ENCODE data around the gene EHMT1. TPM values are rescaled to one million over a fixed set of nuclear protein-coding genes. Genes with fewer than 3 reads are reported as not detected.

EHMT1 gene
- total and polyA plus RNA-seq, 8 donors: 29.9 to 51.1 (median 32.6) TPM

DNA sequence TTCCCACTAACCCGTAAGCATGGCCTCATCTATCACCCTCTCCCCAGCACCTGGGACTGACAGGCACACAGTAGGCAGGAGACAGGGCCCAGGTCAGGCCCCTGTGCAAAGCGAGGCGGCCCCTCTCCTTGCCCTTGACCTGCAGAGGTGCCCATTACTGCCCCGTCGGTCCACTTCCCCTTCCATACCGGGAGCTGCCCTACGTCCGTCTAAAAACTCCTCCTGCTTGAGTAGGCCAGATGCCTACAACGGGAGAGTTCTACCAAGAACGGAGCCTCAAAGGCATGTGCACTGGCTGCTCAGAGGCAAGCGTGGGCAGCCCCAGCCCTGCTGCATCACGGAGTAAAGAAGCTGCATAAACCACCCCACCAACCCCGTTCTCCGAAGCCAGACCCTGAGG is 35.5 kb upstream of the EHMT1 start:
- no peak for ATAC-seq
- peaks cover 0 to 16% (median 7%) of the 10 kb centered on the region in 3 donors for H3K36me3 ChIP-seq
- peaks cover 0 to 4% (median 0%) of the 10 kb centered on the region in 3 donors for H3K4me1 ChIP-seq
- H3K27ac ChIP-seq: no peak overlapping the region
- no peaks in the 10 kb centered on the region for H3K27me3 ChIP-seq
- DNase-seq: no peak
- no peak for FAIRE-seq
- no peaks in the 10 kb centered on the region for H3K9me3 ChIP-seq
- intact Hi-C loops (cut with DNase I): no loop called here
- TF ChIP-seq, protein P1, sequence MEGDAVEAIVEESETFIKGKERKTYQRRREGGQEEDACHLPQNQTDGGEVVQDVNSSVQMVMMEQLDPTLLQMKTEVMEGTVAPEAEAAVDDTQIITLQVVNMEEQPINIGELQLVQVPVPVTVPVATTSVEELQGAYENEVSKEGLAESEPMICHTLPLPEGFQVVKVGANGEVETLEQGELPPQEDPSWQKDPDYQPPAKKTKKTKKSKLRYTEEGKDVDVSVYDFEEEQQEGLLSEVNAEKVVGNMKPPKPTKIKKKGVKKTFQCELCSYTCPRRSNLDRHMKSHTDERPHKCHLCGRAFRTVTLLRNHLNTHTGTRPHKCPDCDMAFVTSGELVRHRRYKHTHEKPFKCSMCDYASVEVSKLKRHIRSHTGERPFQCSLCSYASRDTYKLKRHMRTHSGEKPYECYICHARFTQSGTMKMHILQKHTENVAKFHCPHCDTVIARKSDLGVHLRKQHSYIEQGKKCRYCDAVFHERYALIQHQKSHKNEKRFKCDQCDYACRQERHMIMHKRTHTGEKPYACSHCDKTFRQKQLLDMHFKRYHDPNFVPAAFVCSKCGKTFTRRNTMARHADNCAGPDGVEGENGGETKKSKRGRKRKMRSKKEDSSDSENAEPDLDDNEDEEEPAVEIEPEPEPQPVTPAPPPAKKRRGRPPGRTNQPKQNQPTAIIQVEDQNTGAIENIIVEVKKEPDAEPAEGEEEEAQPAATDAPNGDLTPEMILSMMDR (IDR thresholded peaks at IDR 0.05): no peak
- H3K4me3 ChIP-seq: no peak overlapping the region
- 85 to 89% methylated on average over 14 of the region's 14 CpGs for WGBS, 2 donors

DNA sequence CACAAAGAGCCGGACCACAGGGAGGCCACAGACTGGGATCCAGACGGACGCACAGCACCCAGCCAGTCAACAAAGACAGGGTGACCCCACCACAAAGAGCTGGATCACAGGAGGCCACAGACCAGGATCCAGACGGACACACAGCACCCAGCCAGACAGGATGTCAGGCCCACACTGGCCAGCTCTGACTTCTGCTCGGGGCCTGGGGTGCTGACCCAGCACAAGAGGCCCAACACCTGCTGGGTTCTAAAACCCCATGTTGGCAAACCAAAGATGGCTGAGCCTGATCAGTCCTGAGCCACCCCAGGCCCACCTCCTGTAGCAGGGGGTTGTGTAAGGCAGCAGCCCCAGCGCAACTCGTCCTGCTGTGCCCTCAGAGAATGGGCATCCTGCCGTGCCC is 34.8 kb upstream of the EHMT1 start:
- H3K9me3 ChIP-seq: no peaks in the 10 kb centered on the region
- 88 to 89% methylated on average over 8 of the region's 8 CpGs for WGBS, 2 donors
- no peak overlapping the region for H3K27ac ChIP-seq
- no peak overlapping the region for H3K4me3 ChIP-seq
- DNase-seq (peak in 1 of 6 donors; percentile 19), FAIRE-seq (no peak), ATAC-seq (no peak)
- intact Hi-C loops (cut with DNase I): no loop called here
- H3K4me1 ChIP-seq: peaks cover 0 to 4% (median 0%) of the 10 kb centered on the region in 3 donors
- peaks cover 0 to 16% (median 7%) of the 10 kb centered on the region in 3 donors for H3K36me3 ChIP-seq
- TF ChIP-seq, protein P1 (IDR thresholded peaks at IDR 0.05): no peak
- no peaks in the 10 kb centered on the region for H3K27me3 ChIP-seq

DNA sequence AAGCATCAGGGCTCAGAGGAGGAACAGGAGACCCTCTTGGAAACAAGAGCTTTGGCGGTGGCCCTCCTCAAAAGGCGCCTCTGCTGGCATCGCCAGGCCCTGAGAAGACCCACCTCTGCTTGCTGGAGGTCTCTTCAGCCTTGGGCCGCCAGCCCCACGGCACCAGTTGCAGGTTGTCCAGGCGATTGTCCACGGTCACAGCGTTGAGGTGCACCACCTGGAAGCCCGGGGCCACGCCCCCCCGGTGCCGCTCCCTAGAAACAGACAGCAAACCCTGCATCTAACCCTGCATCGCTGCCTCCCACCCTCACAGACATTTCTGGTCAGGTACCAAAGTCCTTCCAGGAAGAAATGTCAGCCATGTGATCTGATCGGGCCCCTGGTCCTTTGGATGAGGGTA is 32.0 kb upstream of the EHMT1 start:
- ATAC-seq (no peak), FAIRE-seq (no peak), DNase-seq (peak in 1 of 6 donors; percentile 34)
- intact Hi-C loops (cut with DNase I): no loop called here
- H3K36me3 ChIP-seq: peaks cover 0 to 16% (median 7%) of the 10 kb centered on the region in 3 donors
- H3K4me3 ChIP-seq: no peak overlapping the region
- H3K4me1 ChIP-seq: peaks cover 0 to 13% (median 6%) of the 10 kb centered on the region in 3 donors
- TF ChIP-seq, protein P1 (IDR thresholded peaks at IDR 0.05): no peak
- no peaks in the 10 kb centered on the region for H3K27me3 ChIP-seq
- WGBS, 2 donors: 90 to 91% methylated on average over 14 of the region's 14 CpGs
- H3K9me3 ChIP-seq: no peaks in the 10 kb centered on the region
- H3K27ac ChIP-seq: no peak overlapping the region

DNA sequence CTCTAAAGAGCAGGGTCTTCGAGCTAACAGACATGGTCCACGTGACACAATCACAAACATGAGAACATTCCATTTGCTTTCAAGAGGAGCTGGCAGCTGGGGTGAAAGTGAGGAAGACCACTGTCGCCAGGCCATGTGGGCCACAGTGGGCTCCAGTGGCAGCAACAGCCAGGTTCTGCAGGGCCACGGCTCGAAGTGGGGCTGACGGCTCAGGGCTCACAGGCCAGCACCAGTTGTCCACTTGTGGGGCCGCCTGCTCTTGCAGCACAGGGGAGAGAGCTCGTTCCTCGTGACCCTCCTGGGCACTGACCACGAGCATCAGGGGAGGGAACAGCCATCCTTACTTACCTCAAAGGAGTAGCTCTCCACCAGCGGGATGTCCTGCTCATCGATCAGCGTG is 30.5 kb upstream of the EHMT1 start:
- intact Hi-C loops (cut with DNase I): no loop called here
- Histone ChIP-seq H3K9me3 (no peaks in the 10 kb centered on the region), H3K27me3 (no peaks in the 10 kb centered on the region), H3K4me3 (no peak overlapping the region), H3K36me3 (peaks cover 0 to 11% (median 7%) of the 10 kb centered on the region in 3 donors), H3K27ac (no peak overlapping the region), H3K4me1 (peaks cover 4 to 24% (median 6%) of the 10 kb centered on the region in 3 donors)
- TF ChIP-seq, protein P1 (IDR thresholded peaks at IDR 0.05): no peak
- no peak for ATAC-seq
- WGBS, 2 donors: 86 to 88% methylated on average over 13 of the region's 13 CpGs
- DNase-seq: peak in 1 of 6 donors; percentile 24
- FAIRE-seq: no peak

DNA sequence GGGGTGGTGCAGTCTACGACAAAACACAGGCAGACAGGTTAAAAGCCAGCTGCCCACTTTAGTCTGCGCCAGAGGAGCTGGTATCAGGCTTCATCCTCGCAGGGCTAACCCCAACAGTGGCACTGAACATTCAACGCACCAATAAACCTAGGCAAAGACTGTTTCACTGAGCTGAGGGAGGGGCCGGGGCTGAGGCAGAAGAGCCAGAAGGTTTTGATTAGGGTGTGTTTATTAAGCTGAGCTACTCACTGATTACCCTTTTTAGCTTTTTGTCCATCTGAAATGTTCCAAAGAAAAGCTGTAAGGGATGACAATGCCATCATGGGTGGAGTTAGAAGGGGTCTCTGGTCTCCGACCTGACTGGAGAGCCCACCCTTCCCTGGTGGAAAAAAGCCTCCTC is 29.9 kb upstream of the EHMT1 start:
- TF ChIP-seq, protein P1 (IDR thresholded peaks at IDR 0.05): no peak
- Histone ChIP-seq H3K36me3 (peaks cover 0 to 11% (median 7%) of the 10 kb centered on the region in 3 donors), H3K9me3 (no peaks in the 10 kb centered on the region), H3K4me3 (peak overlapping the region in 1 of 4 donors; percentile 86), H3K4me1 (peaks cover 4 to 25% (median 11%) of the 10 kb centered on the region in 3 donors), H3K27me3 (no peaks in the 10 kb centered on the region), H3K27ac (no peak overlapping the region)
- ATAC-seq: no peak
- FAIRE-seq: no peak
- peak in 1 of 6 donors; percentile 13 for DNase-seq
- 84 to 90% methylated on average over 6 of the region's 6 CpGs for WGBS, 2 donors
- intact Hi-C loops (cut with DNase I): no loop called here
